ENCODE results near the gene MTCL1. TPM values are rescaled to one million over a fixed set of nuclear protein-coding genes. Genes with fewer than 3 reads are reported as not detected.

MTCL1 gene
- total and polyA plus RNA-seq, 2 donors (not counting 1 experiment from before 2014, with no cell fraction given), result 35.0 to 56.0 TPM

GRCh38 chr18:8657873-8658470 is 47.4 kb upstream of the MTCL1 start:
- no peak overlapping the region for H3K4me3 ChIP-seq (replicated peaks in 1 of 4; ENCODE audit: control extremely low read depth in 1 of 4, insufficient read depth in 1 of 4, low read depth in 3 of 4, low read length in 4 of 4)
- no peaks in the 10 kb centered on the region for H3K36me3 ChIP-seq (ENCODE audit: control insufficient read depth, insufficient read depth, low read length)
- no peak overlapping the region for H2AFZ ChIP-seq (ENCODE audit: low read length)
- H3K27me3 ChIP-seq (ENCODE audit: control insufficient read depth, insufficient read depth, low read length), result no peaks in the 10 kb centered on the region
- H3K27ac ChIP-seq (ENCODE audit: insufficient read depth, low read length), result no peak overlapping the region
- TF ChIP-seq EZH2 (IDR thresholded peaks at IDR 0.05; ENCODE audit: low read length, missing control alignments), result no peak
- TF ChIP-seq, protein P1, sequence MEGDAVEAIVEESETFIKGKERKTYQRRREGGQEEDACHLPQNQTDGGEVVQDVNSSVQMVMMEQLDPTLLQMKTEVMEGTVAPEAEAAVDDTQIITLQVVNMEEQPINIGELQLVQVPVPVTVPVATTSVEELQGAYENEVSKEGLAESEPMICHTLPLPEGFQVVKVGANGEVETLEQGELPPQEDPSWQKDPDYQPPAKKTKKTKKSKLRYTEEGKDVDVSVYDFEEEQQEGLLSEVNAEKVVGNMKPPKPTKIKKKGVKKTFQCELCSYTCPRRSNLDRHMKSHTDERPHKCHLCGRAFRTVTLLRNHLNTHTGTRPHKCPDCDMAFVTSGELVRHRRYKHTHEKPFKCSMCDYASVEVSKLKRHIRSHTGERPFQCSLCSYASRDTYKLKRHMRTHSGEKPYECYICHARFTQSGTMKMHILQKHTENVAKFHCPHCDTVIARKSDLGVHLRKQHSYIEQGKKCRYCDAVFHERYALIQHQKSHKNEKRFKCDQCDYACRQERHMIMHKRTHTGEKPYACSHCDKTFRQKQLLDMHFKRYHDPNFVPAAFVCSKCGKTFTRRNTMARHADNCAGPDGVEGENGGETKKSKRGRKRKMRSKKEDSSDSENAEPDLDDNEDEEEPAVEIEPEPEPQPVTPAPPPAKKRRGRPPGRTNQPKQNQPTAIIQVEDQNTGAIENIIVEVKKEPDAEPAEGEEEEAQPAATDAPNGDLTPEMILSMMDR (conservative IDR thresholded peaks at IDR 0.05 in 1 of 2, IDR thresholded peaks at IDR 0.05 in 1 of 2; ENCODE audit: low read depth in 1 of 2, low read length in 2 of 2), result no peak
- no peaks in the 10 kb centered on the region for H3K9me3 ChIP-seq (ENCODE audit: control insufficient read depth, insufficient read depth, low read depth, low read length)
- H3K4me1 ChIP-seq (ENCODE audit: control insufficient read depth, extremely low read depth, insufficient read depth, low read length), result no peaks in the 10 kb centered on the region
- H3K9ac ChIP-seq (ENCODE audit: insufficient read depth, low read length), result no peak overlapping the region
- peak; percentile 42 to 43 for DNase-seq (ENCODE audit: low read depth in 2 of 2)
- H3K79me2 ChIP-seq (ENCODE audit: control insufficient read depth, insufficient read depth, low read length), result no peaks in the 10 kb centered on the region
- no peaks in the 10 kb centered on the region for H4K20me1 ChIP-seq (ENCODE audit: control insufficient read depth, extremely low read depth, insufficient read depth, low read length)
- H3K4me2 ChIP-seq (ENCODE audit: extremely low read depth, insufficient read depth, low read length), result no peak overlapping the region

DNA sequence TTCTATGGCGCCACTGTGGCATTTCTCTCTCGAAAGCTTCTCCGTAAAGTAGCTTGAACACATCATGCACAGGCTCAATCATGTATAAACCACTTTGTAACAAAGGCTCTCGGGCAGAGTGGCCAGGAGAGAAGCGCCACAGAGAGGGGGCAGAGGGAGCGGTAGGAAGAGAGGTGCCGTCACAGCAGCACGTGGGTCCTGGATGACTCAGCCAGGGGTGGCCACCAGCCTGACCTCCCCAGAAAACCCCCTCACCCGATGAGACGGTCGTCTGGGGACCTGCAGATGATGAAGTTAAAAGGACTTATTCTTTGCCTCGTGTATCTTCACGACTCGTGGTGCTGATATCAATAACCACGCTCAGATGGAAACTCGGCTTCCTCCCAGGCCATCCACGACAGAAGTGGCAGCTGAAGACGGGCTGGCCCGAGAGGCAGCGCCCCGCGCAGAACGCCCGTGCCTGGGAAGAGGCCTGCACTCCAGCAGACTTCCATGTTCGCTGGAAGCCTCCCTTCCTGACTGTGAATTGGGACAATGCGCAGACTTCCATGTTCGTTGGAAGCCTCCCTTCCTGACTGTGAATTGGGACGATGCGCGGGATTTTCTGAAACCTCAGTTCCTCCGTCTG is 46.4 kb upstream of the MTCL1 start:
- Histone ChIP-seq H3K27ac (ENCODE audit: insufficient read depth, low read length) (no peak overlapping the region), H4K20me1 (ENCODE audit: control insufficient read depth, extremely low read depth, insufficient read depth, low read length) (no peaks in the 10 kb centered on the region), H3K36me3 (ENCODE audit: control insufficient read depth, insufficient read depth, low read length) (no peaks in the 10 kb centered on the region), H3K79me2 (ENCODE audit: control insufficient read depth, insufficient read depth, low read length) (no peaks in the 10 kb centered on the region), H2AFZ (ENCODE audit: low read length) (no peak overlapping the region), H3K9ac (ENCODE audit: insufficient read depth, low read length) (no peak overlapping the region), H3K9me3 (ENCODE audit: control insufficient read depth, insufficient read depth, low read depth, low read length) (no peaks in the 10 kb centered on the region), H3K4me3 (replicated peaks in 1 of 4; ENCODE audit: control extremely low read depth in 1 of 4, insufficient read depth in 1 of 4, low read depth in 3 of 4, low read length in 4 of 4) (no peak overlapping the region), H3K27me3 (ENCODE audit: control insufficient read depth, insufficient read depth, low read length) (no peaks in the 10 kb centered on the region), H3K4me2 (ENCODE audit: extremely low read depth, insufficient read depth, low read length) (no peak overlapping the region), H3K4me1 (ENCODE audit: control insufficient read depth, extremely low read depth, insufficient read depth, low read length) (no peaks in the 10 kb centered on the region)
- DNase-seq (ENCODE audit: low read depth in 2 of 2), result no peak
- no peak for TF ChIP-seq EZH2 (IDR thresholded peaks at IDR 0.05; ENCODE audit: low read length, missing control alignments)
- TF ChIP-seq, protein P1 (conservative IDR thresholded peaks at IDR 0.05 in 1 of 2, IDR thresholded peaks at IDR 0.05 in 1 of 2; ENCODE audit: low read depth in 1 of 2, low read length in 2 of 2), result no peak

DNA sequence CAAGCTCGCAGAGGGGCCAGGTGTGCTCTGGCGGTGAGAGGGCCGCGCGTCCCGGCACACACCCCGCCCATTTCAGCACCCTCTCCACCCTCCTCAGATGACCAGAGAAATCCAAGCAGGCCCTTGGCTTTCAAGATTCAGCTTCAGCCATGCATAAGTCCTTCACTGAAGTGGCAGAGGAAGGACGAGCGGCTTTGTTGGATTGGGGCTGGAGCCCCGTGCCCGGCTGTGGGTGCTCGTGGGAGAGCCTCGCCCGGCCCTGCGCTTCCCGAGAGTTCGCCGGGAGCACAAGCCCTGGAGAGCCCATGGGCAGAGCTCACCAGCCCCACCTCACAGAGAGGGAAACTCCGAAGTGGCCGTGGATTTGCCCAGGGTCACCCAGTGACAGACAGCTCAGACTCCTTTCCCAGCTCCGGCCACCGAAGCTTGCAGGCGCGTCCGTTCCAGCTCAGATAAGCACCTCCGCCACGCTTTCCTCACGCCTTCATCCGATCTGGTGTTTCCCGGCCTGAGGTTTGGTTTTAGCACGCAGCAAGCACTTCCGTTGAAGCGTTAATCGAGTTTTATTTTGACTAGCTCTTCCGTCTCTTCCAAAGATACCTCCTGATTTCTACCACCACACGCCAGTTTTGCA is 45.6 kb upstream of the MTCL1 start:
- Histone ChIP-seq H3K4me1 (ENCODE audit: control insufficient read depth, extremely low read depth, insufficient read depth, low read length) (no peaks in the 10 kb centered on the region), H3K4me2 (ENCODE audit: extremely low read depth, insufficient read depth, low read length) (no peak overlapping the region), H3K27me3 (ENCODE audit: control insufficient read depth, insufficient read depth, low read length) (no peaks in the 10 kb centered on the region), H3K27ac (ENCODE audit: insufficient read depth, low read length) (no peak overlapping the region), H4K20me1 (ENCODE audit: control insufficient read depth, extremely low read depth, insufficient read depth, low read length) (no peaks in the 10 kb centered on the region), H2AFZ (ENCODE audit: low read length) (no peak overlapping the region), H3K36me3 (ENCODE audit: control insufficient read depth, insufficient read depth, low read length) (no peaks in the 10 kb centered on the region), H3K9me3 (ENCODE audit: control insufficient read depth, insufficient read depth, low read depth, low read length) (no peaks in the 10 kb centered on the region), H3K79me2 (ENCODE audit: control insufficient read depth, insufficient read depth, low read length) (no peaks in the 10 kb centered on the region), H3K9ac (ENCODE audit: insufficient read depth, low read length) (no peak overlapping the region), H3K4me3 (replicated peaks in 1 of 4; ENCODE audit: control extremely low read depth in 1 of 4, insufficient read depth in 1 of 4, low read depth in 3 of 4, low read length in 4 of 4) (no peak overlapping the region)
- DNase-seq (ENCODE audit: low read depth in 2 of 2), result no peak
- TF ChIP-seq, protein P1 (conservative IDR thresholded peaks at IDR 0.05 in 1 of 2, IDR thresholded peaks at IDR 0.05 in 1 of 2; ENCODE audit: low read depth in 1 of 2, low read length in 2 of 2), result no peak
- TF ChIP-seq EZH2 (IDR thresholded peaks at IDR 0.05; ENCODE audit: low read length, missing control alignments), result no peak
